Lower leg skin (tissue), 4 donors: ENCODE measurements around the gene FAP. TPM values are rescaled to one million over a fixed set of nuclear protein-coding genes. Genes with fewer than 3 reads are reported as not detected.

ENCODE experiments used
- DNase-seq, 2 donors: peaks; one replicate each; pipeline ENCODE4 v3.0.0-alpha.2; 2019; ENCODE audit warnings: low spot score in 2 of 2
- H3K4me3 ChIP-seq: fragments of 200-600 bp; sonication (generic); 2 replicates; pipeline ENCODE4 v1.5.1; 2017; ENCODE audit warnings: mild to moderate bottlenecking, low read depth; ENCODE audit not compliant: poor library complexity, severe bottlenecking
- CTCF ChIP-seq, 3 donors: fragments of 450-650 bp; IDR thresholded peaks; one replicate each; pipeline ENCODE4 v1.5.1; 2016; ENCODE audit warnings: antibody characterized with exemption in 3 of 3, mild to moderate bottlenecking in 3 of 3, moderate library complexity in 2 of 3
- POLR2A ChIP-seq, 2 donors: fragments of 450-650 bp; IDR thresholded peaks; one replicate each; pipeline ENCODE4 v1.6.1; 2016 to 2017; ENCODE audit warnings: antibody characterized with exemption in 2 of 2, mild to moderate bottlenecking in 1 of 2, moderate library complexity in 1 of 2
- WGBS, 2 donors: methylation state at CpG; one replicate each; pipeline ENCODE4 v1.1.5; 2018; 5-methylcytosine and 5-hydroxymethylcytosine counted together
- intact Hi-C: fragments of 100-400 bp; cut with DNase I; formaldehyde crosslinking; loops from one replicate; pipeline ENCODE4 v1.15.0; 2023; ENCODE audit warnings: low total_unique reads
- total RNA-seq, 4 donors: library from RNA; depleted of rRNA; stranded (reverse); fragments of >200 nt; gene quantifications; one replicate each; pipeline ENCODE4 v1.1.0, GENCODE V29; 2016

Gene FAP
- total RNA-seq, 4 donors from 2014 or later: 1.7 to 8.7 (median 2.5) TPM

- no peak for DNase-seq
- H3K4me3 ChIP-seq: no peak overlapping the region
- intact Hi-C loops: loop anchor here (10.0 kb wide), 1 partner anchor 121 kb away; no protein-coding TSS in a partner anchor
- TF ChIP-seq POLR2A (IDR thresholded peaks at IDR 0.05) (no peak), CTCF (IDR thresholded peaks at IDR 0.05) (no peak)
- 48 to 54% methylated on average over 1 of the region's 1 CpG for WGBS, 2 donors
Observed at GRCh38 chr2:162126111-162126519, 117.1 kb downstream of the FAP start.

GRCh38 chr2:162125138-162125537, 118.1 kb downstream of the FAP start:
- intact Hi-C loops: loop anchor here (10.0 kb wide), 1 partner anchor 120 kb away; no protein-coding TSS in a partner anchor
- H3K4me3 ChIP-seq: no peak overlapping the region
- 88% methylated on average over 2 of the region's 2 CpGs for whole genome bisulfite sequencing, 2 donors
- TF ChIP-seq POLR2A (IDR thresholded peaks at IDR 0.05) (no peak), CTCF (IDR thresholded peaks at IDR 0.05) (no peak)
- DNase-seq: no peak

- no peak overlapping the region for H3K4me3 ChIP-seq
- DNase-seq: no peak
- peak in 1 of 3 donors; percentile 37 for TF ChIP-seq CTCF (IDR thresholded peaks at IDR 0.05)
- TF ChIP-seq POLR2A (IDR thresholded peaks at IDR 0.05): no peak
- intact Hi-C loops: loop anchor here (10.0 kb wide), 1 partner anchor 119 kb away; no protein-coding TSS in a partner anchor
- WGBS, 2 donors: 35% methylated on average over 9 of the region's 9 CpGs
Observed at GRCh38 chr2:162123806-162124758, 119.2 kb downstream of the FAP start.

Other genes with a start within 250 kb of the FAP start
- 1 to 10 TPM; 3.2 to 6.4 (median 5.1) TPM for gene DPP4, start 169.2 kb downstream of the FAP start, total RNA-seq
- gene GCG, start 91.2 kb downstream of the FAP start, total RNA-seq: not detected
- gene IFIH1, start 75.2 kb upstream of the FAP start, total RNA-seq: 10 to 100 TPM in 1 of 4 donors, 1 to 10 TPM in 3; 7.9 to 15.8 (median 8.7) TPM
- 10 to 100 TPM in 3 of 4 donors, 1 to 10 TPM in 1; 7.5 to 32.6 (median 20.2) TPM for gene GCA, start 100.7 kb upstream of the FAP start, total RNA-seq